GM19240 (cell line): ENCODE results near the gene KMT5C.
A peak's percentile ranks its signal among the peaks of the same experiment; 100 is the strongest.
"Not testable (repeated sequence)": the region's sequence is repeated elsewhere in the genome, so short reads cannot be mapped to it uniquely, and the experiment has no call there.

Experiments
- DNase-seq: peaks from one replicate; pipeline ENCODE4 v3.0.0; 2011; ENCODE audit warnings: low spot score; ENCODE audit not compliant: insufficient read length

The KMT5C gene

DNA sequence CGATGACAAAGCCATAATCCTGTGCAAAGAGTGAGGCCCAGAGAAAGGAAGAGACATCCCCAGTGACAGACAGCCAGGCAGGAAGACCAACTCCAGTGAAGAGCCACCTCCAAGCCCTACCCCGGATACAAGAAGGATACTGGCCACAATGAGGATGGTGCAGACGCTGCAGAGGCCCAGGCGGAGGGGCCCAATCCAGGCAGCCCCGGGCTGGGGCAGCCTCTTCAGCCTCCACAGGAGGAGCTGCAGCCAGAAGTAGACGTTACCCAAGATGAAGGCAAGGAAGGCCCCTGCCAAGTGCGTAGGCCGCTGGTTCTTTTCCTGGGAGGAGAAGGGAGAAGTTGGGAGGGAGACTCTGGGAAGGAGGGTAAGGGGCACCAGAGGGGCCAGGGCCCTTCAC is 23.0 kb upstream of the KMT5C start:
- no peak for DNase-seq

DNA sequence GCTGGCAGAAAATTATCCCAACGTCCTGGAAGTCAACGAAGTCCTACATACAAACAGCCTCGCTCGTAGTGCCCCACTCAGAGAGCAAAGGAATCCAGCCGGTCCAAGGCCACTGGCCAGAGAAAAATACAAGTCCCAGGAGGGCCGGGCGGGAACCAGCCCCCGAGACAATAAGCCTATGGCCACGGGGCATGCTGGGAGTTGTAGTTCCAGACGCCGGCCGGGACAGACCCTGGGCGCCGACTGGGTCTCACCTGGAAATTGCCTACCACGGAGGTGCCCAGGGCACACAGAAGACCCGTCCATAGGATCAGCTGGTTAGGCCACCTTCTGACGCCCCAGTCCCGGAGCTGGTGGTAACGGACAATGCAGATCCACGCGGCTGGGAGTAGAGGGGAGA is 19.9 kb upstream of the KMT5C start:
- no peak for DNase-seq

DNA sequence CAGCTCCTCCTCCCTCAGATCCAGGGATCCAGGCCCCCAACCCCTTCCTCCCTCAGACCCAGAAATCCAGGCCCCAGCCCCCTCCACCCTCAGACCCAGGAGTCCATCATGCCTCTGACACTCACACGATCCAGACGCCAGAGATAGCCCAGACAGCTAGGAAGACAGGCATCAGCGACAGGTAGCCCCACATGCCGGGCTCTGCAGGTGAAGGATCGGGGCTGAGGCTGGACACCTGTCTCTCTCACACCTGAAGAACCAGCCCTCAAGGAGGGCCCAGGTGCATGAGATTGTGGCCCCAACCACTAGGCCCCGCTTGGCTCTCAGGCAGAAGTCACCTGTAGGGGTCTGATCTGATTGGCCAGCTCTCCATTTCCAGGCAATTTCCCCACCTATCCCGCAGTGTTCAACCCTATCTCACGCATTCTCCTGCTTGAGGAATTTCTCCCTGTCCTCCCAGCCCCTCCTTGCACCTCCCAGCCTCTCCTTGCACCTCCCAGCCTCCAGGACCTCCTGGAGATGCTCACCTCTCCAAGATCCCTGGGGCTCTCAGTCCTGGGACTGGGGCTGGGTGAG is 18.7 kb upstream of the KMT5C start:
- no peak for DNase-seq

DNA sequence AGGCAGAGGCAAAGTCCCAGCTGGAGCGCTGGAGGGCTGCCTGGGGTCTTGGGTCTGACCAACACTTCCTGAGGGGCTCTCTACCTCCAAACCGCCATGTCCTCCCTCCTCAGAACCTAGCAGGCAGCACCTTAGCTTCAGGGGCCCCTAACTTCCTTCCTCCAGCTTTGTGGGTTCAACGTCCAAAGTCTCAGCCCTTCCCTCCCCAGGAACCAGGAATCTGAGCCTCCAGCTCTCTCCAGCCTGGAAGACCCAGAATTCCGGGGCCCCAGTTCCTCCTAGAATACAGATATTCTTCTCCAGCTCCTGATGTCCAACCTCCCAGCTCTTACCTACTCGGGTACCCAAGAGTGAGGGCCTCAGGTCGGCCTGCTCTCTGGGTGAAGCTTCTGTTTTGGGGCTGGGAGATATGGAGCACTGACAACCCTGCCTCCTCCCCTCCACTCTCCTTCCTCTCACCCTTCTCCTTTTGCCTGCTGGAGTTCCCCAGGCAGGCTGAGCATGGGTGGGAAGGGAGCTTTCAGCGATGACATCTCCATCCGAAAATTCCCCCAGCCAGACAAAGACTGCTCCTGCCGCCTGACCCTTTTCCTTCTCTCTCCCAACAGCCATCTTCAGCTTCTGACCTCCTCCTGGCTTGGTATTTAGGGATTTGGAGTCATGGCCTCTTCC is 18.1 kb upstream of the KMT5C start:
- no peak for DNase-seq

DNA sequence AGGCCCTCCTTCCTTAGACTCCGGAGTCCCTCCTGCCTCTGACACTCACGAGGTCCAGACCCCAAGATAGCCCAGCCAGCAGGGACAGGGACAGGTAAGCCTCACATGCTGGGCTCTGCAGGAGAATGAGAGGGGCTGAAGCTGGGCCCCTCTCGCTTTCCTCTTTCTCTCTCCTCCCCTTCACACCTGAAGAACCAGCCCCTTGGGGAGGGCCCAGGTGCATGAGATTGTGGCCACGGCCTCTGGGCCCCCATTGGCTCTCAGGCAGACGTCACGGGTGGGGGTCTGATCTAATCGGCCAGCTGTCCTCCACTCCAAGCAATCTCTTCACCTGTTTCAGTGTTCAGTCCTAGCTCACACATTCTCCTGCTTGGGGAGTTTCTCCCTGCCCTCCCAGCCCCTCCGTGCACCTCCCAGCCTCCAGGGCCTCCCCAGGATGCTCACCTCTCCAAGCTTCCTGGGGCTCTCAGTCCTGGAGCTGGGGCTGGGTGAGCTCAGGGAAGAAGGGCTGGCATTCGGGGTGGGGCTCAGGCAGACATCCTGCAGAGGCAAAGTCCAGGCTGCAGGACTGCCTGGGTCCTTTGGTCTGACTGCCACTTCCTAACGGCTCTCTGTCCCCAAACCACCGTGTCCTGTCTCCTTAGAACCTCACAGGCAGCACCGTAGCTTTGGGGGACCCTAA is 17.3 kb upstream of the KMT5C start:
- DNase-seq, result no peak

DNA sequence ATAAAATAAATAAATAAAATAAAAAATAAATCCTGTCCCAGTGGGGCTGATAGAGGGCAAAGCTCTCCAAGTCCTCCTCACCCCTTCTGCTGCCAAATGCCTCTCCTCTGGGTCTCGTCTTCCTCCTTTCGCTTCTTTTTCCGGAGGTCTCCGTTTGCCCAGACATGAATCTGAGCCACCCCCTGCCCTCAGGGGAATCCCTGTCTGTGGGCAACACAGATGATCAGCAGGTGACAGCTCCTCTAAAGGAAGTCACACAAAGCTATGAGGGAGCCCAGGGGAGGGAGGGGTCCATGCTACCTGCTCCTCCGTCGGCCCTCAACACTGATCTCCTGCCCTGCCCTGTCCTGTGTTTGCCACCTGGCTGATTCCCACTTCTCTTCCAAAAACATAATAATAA is 15.0 kb upstream of the KMT5C start:
- no peak for DNase-seq

DNA sequence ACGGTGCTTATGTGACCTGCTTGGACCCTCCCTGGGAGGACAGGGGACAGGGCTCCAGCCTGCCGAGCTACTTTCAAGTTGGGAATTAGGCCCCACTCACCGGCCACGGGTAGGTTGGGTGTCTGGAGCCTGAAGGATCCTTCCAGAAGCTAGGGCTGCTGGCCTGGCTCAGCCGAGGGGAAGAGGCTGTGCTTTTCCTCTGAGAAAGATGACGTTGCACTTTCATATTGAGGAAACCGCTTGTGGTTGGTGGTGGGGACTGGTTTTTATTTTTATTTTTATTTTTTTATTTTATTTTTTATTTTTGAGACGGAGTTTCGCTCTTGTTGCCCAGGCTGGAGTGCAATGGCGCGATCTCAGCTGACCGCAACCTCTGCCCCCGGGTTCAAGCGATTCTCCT is 14.5 kb upstream of the KMT5C start, which contains the start of gene TMEM150B:
Gene TMEM150B, minus strand, starts transcription at position 170 of the 400 bp plus-strand sequence. CDS start 4,305 bp downstream, outside the sequence.
- no peak for DNase-seq

DNA sequence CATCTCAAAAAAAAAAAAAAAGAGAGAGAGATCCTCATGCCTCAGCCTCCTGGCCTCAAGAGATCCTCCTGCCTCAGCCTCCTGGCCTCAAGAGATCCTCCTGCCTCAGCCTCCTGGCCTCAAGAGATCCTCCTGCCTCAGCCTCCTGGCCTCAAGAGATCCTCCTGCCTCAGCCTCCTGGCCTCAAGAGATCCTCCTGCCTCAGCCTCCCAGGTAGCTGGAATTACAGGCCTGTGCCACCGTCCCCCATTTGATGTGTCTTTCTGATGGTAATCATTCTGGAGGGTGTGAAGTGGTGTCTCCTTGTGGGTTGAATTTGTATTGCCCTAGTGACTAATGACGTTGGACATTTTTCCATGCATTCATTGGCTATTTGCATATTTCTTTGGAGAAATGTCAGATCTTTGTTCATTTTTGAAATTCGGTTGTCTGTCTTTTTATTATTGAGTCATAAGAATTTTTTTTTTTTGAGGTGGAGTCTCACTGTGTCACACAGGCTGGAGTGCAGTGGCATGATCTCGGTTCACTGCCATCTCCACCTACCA is 10.8 kb upstream of the KMT5C start:
- not testable (repeated sequence) for DNase-seq

DNA sequence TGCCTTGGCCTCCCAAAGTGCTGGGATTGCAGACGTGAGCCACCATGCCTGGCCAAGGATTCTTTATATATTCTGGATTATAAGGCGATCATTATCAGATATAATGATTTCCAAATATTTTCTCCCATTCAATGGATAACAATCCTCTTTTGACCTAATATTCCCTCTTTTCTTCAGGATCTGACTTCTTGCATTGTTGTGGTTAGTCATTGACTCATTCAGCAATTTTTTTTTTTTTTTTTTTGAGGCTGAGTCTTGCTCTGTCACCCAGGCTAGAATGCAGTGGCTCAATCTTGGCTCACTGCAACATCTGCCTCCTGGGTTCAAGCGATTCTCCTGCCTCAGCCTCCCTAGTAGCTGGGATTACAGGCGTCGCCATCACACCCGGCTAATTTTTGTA is 9.9 kb upstream of the KMT5C start:
- not testable (repeated sequence) for DNase-seq

DNA sequence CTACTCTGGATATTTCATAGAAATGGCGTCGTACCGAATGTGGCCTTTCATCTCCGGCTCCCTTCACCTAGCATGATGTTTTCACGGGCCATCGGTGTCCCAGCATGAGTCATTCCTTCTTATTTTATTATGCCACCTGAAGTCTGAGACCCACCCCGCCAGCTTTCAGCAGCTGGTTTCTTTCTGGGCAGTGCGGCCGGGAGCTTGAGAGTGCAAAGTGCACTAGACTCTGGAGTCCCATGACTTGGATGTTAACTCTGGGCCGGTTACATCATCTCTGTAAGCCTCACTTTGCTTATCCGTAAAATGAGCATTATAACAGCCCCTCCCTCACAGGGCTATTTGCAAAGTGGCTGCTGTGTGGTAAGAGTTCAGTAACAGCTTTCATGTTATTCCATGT is 5.8 kb upstream of the KMT5C start:
- DNase-seq, result no peak

DNA sequence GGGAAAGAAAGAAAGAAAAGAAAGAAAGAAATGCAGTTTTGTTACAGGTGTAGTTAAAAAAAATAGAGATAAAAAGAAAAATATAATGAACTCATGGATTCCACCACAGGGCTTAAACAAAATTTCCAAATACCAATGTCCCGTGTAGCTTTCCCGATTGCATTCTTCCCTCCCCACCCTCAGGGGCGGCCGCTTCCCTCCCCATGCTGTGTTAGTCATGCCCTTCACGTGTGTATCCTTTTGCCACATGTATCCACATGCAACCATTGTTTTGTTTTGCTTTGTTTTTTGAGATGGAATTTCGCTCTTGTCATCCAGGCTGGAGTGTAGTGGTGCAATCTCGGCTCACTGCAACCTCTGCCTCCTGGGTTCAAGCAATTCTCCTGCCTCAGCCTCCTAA is 3.6 kb upstream of the KMT5C start:
- no peak for DNase-seq

DNA sequence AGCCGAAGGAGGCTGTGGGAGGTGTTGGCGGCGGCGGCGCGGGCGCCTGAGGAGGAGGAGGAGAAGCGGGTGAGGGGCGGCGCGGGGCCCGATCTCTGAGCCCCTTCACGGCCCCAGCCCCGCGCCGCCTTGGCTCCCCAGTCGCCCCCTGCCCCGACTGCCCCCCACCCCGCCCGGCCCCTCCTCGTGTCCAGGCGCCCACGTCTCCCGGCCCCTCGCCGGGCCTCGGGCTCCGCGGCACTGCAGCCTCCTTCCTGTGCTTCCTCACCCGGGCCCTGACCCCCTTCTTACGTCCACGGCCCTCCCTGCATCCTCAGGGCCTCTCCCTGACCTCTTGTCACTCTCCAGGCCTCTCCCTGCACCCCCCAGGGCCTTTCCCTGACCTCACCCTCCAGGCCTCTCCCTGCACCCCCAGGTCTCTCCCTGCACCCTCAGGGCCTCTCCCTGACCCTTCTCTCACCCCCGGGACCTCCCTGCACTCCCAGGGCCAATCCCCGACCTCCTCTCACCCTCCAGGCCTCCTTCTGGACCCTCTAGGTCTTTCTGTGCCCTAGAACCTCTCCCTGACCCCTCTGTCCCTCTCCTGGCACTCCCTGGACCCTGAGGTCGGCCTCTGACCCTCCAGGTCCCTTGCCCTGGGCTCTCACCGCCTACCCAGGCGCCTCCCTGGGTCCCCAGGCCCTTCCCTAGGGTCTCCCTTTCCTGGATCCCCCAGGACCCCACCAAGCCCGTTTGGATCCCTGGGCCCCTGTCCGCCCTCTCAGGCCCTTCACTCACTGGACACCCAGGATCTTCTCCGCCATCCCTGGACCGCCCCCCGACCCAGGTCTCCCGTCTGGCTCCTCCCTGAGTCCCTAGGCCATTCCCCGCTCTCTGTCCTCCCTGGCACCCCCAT is 460 bp downstream of the KMT5C start:
- DNase-seq, result no peak

DNA sequence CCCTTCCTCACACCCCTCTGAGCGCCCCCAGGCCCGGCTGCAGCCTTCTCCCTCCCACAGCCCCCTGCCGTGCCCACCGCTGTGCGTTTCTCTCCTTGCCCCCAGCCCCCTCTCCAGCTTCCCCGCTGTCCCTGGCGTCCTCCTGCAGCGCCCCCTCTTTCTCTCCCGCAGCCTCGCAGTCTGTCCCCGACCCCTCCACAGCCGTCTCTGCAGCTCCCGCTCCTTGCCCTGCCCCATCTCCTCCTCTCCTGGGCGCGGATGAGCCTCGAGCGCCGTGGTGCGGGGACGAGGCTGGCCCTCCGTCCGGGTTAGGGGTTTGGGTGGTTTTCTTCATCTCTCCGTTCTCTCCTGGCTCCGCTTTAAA is 1.1 kb downstream of the KMT5C start:
- no peak for DNase-seq

DNA sequence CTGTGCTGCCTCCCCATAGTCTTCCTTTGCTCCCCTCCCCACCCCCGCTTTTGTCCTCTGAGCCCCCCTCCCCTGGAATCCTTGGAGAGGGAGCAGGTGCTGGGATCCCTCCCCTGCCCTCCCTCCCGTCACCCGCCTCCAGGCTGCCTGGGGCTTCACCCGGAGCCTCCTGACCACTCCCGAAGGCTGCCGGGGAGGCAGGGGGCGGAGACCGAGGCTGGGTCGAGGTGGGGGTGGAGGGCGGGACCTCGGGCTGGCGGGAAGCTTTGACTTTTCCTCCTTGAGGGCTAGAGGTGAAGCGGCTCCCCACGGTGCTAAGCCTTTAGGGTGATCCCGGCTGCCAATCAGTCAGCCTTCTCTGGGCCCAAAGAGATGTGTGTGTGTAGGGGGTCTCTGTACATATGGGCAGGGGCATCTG is 1.5 kb downstream of the KMT5C start:
- DNase-seq, result peak; percentile 93

DNA sequence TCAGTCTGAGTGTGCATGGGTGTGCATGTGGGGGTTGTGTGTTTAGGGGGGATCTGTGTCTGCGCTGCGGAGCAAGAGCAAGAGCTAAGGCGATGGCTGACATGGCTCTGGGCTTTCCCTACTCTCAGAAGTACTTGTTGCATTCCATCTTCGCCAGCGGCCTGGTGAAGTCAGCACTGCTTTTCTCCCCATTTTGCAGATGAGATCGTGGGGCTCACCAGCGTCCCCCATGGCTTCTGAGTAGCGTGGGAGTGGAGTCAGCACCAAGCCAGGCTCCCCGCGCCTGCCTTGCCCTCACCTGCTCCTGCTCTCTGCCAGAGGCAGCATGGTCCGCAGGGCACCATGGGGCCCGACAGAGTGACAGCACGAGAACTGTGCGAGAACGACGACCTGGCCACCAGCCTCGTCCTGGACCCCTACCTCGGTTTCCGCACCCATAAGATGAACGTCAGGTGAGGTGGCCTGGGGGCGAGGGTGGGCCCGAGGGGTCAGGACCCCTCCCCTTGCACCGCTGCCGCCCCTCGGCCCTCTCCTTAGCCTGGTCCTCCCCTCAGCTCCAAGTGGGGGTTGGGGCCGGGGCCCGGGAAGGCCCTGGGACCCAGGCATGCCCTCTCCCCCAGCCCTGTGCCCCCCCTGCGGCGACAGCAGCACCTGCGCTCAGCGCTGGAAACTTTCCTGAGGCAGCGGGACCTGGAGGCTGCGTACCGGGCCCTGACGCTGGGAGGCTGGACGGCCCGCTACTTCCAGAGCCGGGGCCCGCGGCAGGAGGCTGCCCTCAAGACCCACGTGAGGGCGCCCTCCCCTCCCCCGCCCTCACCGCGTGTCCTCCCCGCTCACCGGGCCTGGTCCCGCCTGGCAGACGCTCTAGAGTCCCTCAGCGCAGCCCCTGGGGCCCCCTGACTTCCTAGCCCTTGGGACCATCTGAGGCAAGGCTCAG is 2.2 kb downstream of the KMT5C start:
- DNase-seq, result no peak

DNA sequence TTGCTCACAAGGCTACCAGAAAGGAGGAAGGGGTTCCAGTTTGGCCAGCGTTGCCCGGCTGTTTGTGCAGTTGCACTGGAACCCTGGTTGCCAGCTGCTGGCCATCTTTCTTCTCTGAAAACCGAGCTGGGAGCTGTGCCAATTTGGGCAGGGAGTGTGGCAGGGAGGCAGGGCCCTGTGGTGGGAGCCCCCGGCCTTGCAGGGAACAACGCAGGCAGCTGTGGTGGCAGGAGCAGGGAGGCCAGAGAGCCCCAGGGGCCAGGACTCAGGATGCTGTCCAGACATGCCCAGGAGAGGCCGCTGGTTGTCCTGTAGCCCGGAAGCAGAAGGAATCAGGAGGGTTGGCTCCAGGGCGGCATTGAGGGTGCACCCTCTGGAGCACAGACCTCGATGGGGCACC is 4.8 kb downstream of the KMT5C start:
- DNase-seq, result no peak

DNA sequence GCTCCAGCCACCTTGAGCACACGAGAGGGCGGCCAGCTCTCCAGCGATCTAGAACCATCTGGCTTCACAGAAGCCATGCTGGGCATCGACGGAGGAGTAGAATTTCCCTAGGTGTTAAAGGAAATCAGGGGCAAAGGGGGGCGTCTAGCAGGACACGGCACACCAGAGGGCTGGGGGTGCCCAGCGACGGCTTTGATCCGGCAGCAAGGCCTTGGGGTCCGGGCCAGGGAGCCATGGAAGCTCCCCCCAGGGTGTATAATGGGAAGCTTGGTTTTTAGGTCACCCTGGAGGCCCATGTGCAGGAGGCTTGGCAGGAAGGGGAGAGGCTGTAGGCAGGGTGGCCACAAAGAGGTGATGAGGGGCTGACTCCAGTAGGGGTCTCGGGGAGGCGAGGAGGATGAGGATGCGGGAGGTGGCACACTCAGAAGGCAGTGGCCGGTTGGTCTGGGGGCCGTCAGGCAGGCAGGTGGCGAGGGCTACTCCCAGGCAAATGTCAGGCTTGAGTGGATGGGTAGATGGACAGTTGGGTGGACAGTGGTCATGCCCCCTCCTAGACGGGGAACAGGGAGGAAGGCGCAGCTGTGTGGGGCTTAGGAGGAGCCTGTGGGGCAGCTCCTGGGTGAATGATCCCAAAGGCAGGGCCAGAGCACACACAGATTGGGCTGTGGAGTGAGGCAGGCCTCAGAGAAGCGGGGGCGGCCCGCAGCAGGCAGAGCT is 5.6 kb downstream of the KMT5C start:
- DNase-seq, result no peak

DNA sequence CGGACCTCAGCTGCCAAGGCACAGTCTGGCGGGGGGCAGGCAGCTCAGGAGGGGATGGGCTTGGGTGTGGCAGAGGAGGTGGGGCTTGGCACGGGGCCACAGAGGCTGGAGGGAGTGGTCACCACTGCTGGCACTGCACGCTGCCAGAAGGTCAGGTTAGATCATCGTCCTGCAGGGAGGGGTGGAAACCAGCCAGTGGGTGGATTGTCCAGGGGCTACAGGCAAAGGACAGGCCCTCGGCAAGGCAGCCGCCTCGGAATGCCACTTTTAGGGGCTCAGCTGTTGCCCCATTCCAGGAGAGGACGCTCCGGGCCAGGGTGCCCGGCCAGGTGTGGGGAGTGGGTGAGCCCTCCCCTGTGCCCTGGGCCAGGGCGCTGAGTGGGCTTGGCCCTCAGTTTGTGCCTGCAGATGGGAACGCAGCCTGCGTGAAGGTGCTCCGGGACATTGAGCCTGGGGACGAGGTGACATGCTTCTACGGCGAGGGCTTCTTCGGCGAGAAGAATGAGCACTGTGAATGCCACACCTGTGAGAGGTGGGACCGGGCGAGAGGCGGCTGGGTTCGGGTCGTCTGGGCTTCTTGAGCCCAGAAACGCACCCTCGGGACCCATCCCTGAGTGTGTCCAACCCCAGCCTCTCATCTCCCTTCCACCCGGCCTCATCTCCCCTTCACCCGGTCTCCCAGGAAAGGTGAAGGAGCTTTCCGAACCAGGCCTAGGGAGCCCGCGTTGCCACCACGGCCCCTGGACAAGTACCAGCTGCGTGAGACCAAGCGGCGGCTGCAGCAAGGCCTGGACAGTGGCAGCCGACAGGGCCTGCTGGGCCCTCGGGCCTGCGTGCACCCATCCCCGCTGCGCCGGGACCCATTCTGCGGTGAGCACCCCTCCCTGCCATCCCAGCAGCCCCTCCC is 6.4 kb downstream of the KMT5C start:
- no peak for DNase-seq
